ENCODE results near the gene ACOXL. TPM values are rescaled to one million over a fixed set of nuclear protein-coding genes. Genes with fewer than 3 reads are reported as not detected.

Gene ACOXL
- polyA plus RNA-seq, 2 donors, result not detected

- no peaks in the 10 kb centered on the region for H3K4me1 ChIP-seq (ENCODE audit: control insufficient read depth in 2 of 2, insufficient read depth in 2 of 2, low read length in 1 of 2)
- no peaks in the 10 kb centered on the region for H3K27me3 ChIP-seq (ENCODE audit: control insufficient read depth in 1 of 2, insufficient read depth in 2 of 2, low read length in 2 of 2)
- no peak overlapping the region for H3K27ac ChIP-seq (ENCODE audit: low read depth in 2 of 2, low read length in 1 of 2)
- H3K4me3 ChIP-seq (ENCODE audit: low read depth in 1 of 2, low read length in 2 of 2), result no peak overlapping the region
- no peaks in the 10 kb centered on the region for H3K36me3 ChIP-seq (ENCODE audit: control insufficient read depth in 2 of 2, insufficient read depth in 2 of 2, low read length in 1 of 2)
- WGBS, 2 donors, result 84 to 85% methylated on average over 5 of the region's 5 CpGs
- no peaks in the 10 kb centered on the region for H3K9me3 ChIP-seq (ENCODE audit: control insufficient read depth in 2 of 2, insufficient read depth in 1 of 2, low read depth in 1 of 2, low read length in 1 of 2)
Measured at GRCh38 chr2:110813896-110814295, 81.5 kb downstream of the ACOXL start.

DNA sequence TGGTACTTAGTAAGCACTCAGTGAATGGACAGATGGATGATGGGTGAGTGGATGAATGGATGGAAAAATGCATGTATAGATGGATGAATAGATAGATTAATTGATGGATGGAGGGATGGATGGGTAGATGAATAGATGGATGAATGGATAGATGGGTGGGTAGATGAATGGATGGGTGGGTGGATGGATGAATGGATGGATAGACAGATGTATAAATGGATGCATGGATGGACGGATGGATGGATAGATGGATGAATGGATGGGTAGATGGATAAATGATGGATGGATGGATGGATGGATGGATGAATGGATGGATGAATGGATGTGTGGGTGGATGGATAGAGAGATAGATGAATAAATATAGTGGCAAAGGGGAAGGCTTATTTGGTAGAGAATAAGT lies 83.6 kb downstream of the ACOXL start:
- Histone ChIP-seq H3K27me3 (ENCODE audit: control insufficient read depth in 1 of 2, insufficient read depth in 2 of 2, low read length in 2 of 2) (no peaks in the 10 kb centered on the region), H3K9me3 (ENCODE audit: control insufficient read depth in 2 of 2, insufficient read depth in 1 of 2, low read depth in 1 of 2, low read length in 1 of 2) (no peaks in the 10 kb centered on the region), H3K4me1 (ENCODE audit: control insufficient read depth in 2 of 2, insufficient read depth in 2 of 2, low read length in 1 of 2) (no peaks in the 10 kb centered on the region), H3K4me3 (ENCODE audit: low read depth in 1 of 2, low read length in 2 of 2) (no peak overlapping the region), H3K36me3 (ENCODE audit: control insufficient read depth in 2 of 2, insufficient read depth in 2 of 2, low read length in 1 of 2) (no peaks in the 10 kb centered on the region), H3K27ac (ENCODE audit: low read depth in 2 of 2, low read length in 1 of 2) (no peak overlapping the region)
- WGBS, 2 donors, result 90 to 97% methylated on average over 1 of the region's 1 CpG

GRCh38 chr2:110816404-110817365 lies 84.3 kb downstream of the ACOXL start:
- Histone ChIP-seq H3K27me3 (ENCODE audit: control insufficient read depth in 1 of 2, insufficient read depth in 2 of 2, low read length in 2 of 2) (no peaks in the 10 kb centered on the region), H3K9me3 (ENCODE audit: control insufficient read depth in 2 of 2, insufficient read depth in 1 of 2, low read depth in 1 of 2, low read length in 1 of 2) (no peaks in the 10 kb centered on the region), H3K4me3 (ENCODE audit: low read depth in 1 of 2, low read length in 2 of 2) (no peak overlapping the region), H3K27ac (ENCODE audit: low read depth in 2 of 2, low read length in 1 of 2) (no peak overlapping the region), H3K4me1 (ENCODE audit: control insufficient read depth in 2 of 2, insufficient read depth in 2 of 2, low read length in 1 of 2) (no peaks in the 10 kb centered on the region), H3K36me3 (ENCODE audit: control insufficient read depth in 2 of 2, insufficient read depth in 2 of 2, low read length in 1 of 2) (no peaks in the 10 kb centered on the region)
- WGBS, 2 donors, result 79 to 84% methylated on average over 12 of the region's 12 CpGs

GRCh38 chr2:110818767-110819481 lies 86.6 kb downstream of the ACOXL start:
- Histone ChIP-seq H3K27me3 (ENCODE audit: control insufficient read depth in 1 of 2, insufficient read depth in 2 of 2, low read length in 2 of 2) (no peaks in the 10 kb centered on the region), H3K9me3 (ENCODE audit: control insufficient read depth in 2 of 2, insufficient read depth in 1 of 2, low read depth in 1 of 2, low read length in 1 of 2) (no peaks in the 10 kb centered on the region)

GRCh38 chr2:110819711-110820110 lies 87.3 kb downstream of the ACOXL start:
- no peaks in the 10 kb centered on the region for H3K4me1 ChIP-seq (ENCODE audit: control insufficient read depth in 2 of 2, insufficient read depth in 2 of 2, low read length in 1 of 2)
- no peak overlapping the region for H3K27ac ChIP-seq (ENCODE audit: low read depth in 2 of 2, low read length in 1 of 2)
- WGBS, 2 donors, result 78 to 86% methylated on average over 3 of the region's 3 CpGs
- H3K27me3 ChIP-seq (ENCODE audit: control insufficient read depth in 1 of 2, insufficient read depth in 2 of 2, low read length in 2 of 2), result no peaks in the 10 kb centered on the region
- H3K4me3 ChIP-seq (ENCODE audit: low read depth in 1 of 2, low read length in 2 of 2), result no peak overlapping the region
- no peaks in the 10 kb centered on the region for H3K36me3 ChIP-seq (ENCODE audit: control insufficient read depth in 2 of 2, insufficient read depth in 2 of 2, low read length in 1 of 2)
- H3K9me3 ChIP-seq (ENCODE audit: control insufficient read depth in 2 of 2, insufficient read depth in 1 of 2, low read depth in 1 of 2, low read length in 1 of 2), result no peaks in the 10 kb centered on the region

More at GRCh38 chr2:110818767-110819481, 86.6 kb downstream of the ACOXL start:
- Histone ChIP-seq H3K27ac (ENCODE audit: low read depth in 2 of 2, low read length in 1 of 2) (no peak overlapping the region), H3K4me3 (ENCODE audit: low read depth in 1 of 2, low read length in 2 of 2) (no peak overlapping the region), H3K36me3 (ENCODE audit: control insufficient read depth in 2 of 2, insufficient read depth in 2 of 2, low read length in 1 of 2) (no peaks in the 10 kb centered on the region), H3K4me1 (ENCODE audit: control insufficient read depth in 2 of 2, insufficient read depth in 2 of 2, low read length in 1 of 2) (no peaks in the 10 kb centered on the region)
- WGBS, 2 donors, result 79% methylated on average over 8 of the region's 8 CpGs

GRCh38 chr2:110820128-110820527 lies 87.8 kb downstream of the ACOXL start:
- 46 to 58% methylated on average over 2 of the region's 2 CpGs for WGBS, 2 donors
- Histone ChIP-seq H3K27me3 (ENCODE audit: control insufficient read depth in 1 of 2, insufficient read depth in 2 of 2, low read length in 2 of 2) (no peaks in the 10 kb centered on the region), H3K9me3 (ENCODE audit: control insufficient read depth in 2 of 2, insufficient read depth in 1 of 2, low read depth in 1 of 2, low read length in 1 of 2) (no peaks in the 10 kb centered on the region), H3K36me3 (ENCODE audit: control insufficient read depth in 2 of 2, insufficient read depth in 2 of 2, low read length in 1 of 2) (no peaks in the 10 kb centered on the region), H3K4me3 (ENCODE audit: low read depth in 1 of 2, low read length in 2 of 2) (no peak overlapping the region), H3K4me1 (ENCODE audit: control insufficient read depth in 2 of 2, insufficient read depth in 2 of 2, low read length in 1 of 2) (no peaks in the 10 kb centered on the region), H3K27ac (ENCODE audit: low read depth in 2 of 2, low read length in 1 of 2) (no peak overlapping the region)

DNA sequence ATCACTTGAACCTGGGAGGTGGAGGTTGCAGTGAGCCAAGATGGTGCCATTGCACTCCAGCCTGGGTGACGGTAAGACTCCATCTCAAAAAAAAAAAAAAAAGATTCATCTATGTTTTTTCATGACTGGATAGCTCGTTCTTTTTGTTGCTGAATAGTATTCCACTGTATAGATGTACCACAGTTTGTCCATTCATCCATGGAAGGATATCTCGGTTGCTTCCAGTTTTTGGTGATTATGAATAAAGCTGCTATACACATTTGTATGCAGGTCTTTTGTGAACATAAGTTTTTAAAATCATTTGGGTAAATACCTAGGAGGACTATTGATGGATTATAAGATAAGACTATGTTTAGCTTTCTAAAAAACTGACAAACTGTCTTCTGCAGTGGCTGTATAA lies 90.8 kb downstream of the ACOXL start:
- WGBS, 2 donors, result 92 to 94% methylated on average over 3 of the region's 3 CpGs
- Histone ChIP-seq H3K4me3 (ENCODE audit: low read depth in 1 of 2, low read length in 2 of 2) (no peak overlapping the region), H3K9me3 (ENCODE audit: control insufficient read depth in 2 of 2, insufficient read depth in 1 of 2, low read depth in 1 of 2, low read length in 1 of 2) (no peaks in the 10 kb centered on the region), H3K36me3 (ENCODE audit: control insufficient read depth in 2 of 2, insufficient read depth in 2 of 2, low read length in 1 of 2) (no peaks in the 10 kb centered on the region), H3K27me3 (ENCODE audit: control insufficient read depth in 1 of 2, insufficient read depth in 2 of 2, low read length in 2 of 2) (no peaks in the 10 kb centered on the region), H3K27ac (ENCODE audit: low read depth in 2 of 2, low read length in 1 of 2) (no peak overlapping the region), H3K4me1 (ENCODE audit: control insufficient read depth in 2 of 2, insufficient read depth in 2 of 2, low read length in 1 of 2) (no peaks in the 10 kb centered on the region)

DNA sequence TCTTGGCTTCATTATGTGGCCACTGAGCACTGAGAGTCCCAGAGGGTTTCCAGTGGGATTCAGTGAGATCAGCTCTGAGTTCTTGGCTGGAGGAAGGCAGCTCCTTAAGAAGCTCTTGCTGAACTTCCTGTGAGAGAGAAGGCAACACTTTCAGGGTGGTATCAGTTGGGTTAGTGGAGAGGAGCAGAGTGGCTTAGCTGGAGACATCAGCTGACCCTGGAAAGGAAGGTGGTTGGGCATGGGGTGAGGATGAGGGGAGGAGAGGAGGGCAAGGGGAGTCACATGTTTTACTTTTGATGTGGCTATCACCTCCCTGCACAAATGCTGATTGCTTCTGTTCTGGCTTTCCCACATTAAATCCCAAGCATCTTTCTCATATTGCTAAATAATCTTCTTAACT lies 95.1 kb downstream of the ACOXL start:
- no peak overlapping the region for H3K27ac ChIP-seq (ENCODE audit: low read depth in 2 of 2, low read length in 1 of 2)
- no peaks in the 10 kb centered on the region for H3K27me3 ChIP-seq (ENCODE audit: control insufficient read depth in 1 of 2, insufficient read depth in 2 of 2, low read length in 2 of 2)
- H3K4me1 ChIP-seq (ENCODE audit: control insufficient read depth in 2 of 2, insufficient read depth in 2 of 2, low read length in 1 of 2), result no peaks in the 10 kb centered on the region
- no peaks in the 10 kb centered on the region for H3K9me3 ChIP-seq (ENCODE audit: control insufficient read depth in 2 of 2, insufficient read depth in 1 of 2, low read depth in 1 of 2, low read length in 1 of 2)
- H3K4me3 ChIP-seq (ENCODE audit: low read depth in 1 of 2, low read length in 2 of 2), result no peak overlapping the region
- no peaks in the 10 kb centered on the region for H3K36me3 ChIP-seq (ENCODE audit: control insufficient read depth in 2 of 2, insufficient read depth in 2 of 2, low read length in 1 of 2)

DNA sequence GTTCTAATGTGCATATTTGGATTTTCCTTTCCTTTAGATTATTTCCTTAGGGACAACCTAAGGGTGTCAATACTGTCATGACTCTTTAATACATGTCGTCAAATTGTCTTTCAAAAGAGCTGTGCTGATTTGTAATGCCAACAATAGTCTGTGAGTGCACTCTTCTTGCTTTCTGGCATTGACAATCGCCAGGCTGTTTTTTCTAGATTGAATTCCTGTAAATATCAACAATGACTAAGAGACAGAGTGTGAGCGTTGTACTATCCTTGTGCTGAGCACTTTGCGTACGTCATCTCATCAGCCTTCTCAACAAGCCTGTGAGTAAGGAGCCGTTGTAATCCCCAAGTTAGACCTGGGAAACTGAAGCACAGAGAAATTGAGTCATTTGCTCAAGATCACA lies 96.0 kb downstream of the ACOXL start:
- no peak overlapping the region for H3K27ac ChIP-seq (ENCODE audit: low read depth in 2 of 2, low read length in 1 of 2)
- WGBS, 2 donors, result 73 to 85% methylated on average over 6 of the region's 6 CpGs
- H3K36me3 ChIP-seq (ENCODE audit: control insufficient read depth in 2 of 2, insufficient read depth in 2 of 2, low read length in 1 of 2), result no peaks in the 10 kb centered on the region
- no peaks in the 10 kb centered on the region for H3K9me3 ChIP-seq (ENCODE audit: control insufficient read depth in 2 of 2, insufficient read depth in 1 of 2, low read depth in 1 of 2, low read length in 1 of 2)
- H3K27me3 ChIP-seq (ENCODE audit: control insufficient read depth in 1 of 2, insufficient read depth in 2 of 2, low read length in 2 of 2), result no peaks in the 10 kb centered on the region
- no peaks in the 10 kb centered on the region for H3K4me1 ChIP-seq (ENCODE audit: control insufficient read depth in 2 of 2, insufficient read depth in 2 of 2, low read length in 1 of 2)
- H3K4me3 ChIP-seq (ENCODE audit: low read depth in 1 of 2, low read length in 2 of 2), result no peak overlapping the region

All from esophagus (tissue), 2 donors.